CD4-positive, alpha-beta memory T cell (primary cell): Measurements from ENCODE around the gene SLC38A8. TPM values are rescaled to one million over a fixed set of nuclear protein-coding genes. Genes with fewer than 3 reads are reported as not detected.

ENCODE experiments used
- CTCF ChIA-PET: fragments of 350-600 bp; sonication (Branson Sonifier 250); formaldehyde crosslinking; loops from one replicate; lab custom pipeline; 2021; ENCODE audit warnings: inconsistent platforms; ENCODE audit not compliant: partially characterized antibody; lab: Charles Lee
- POLR2A ChIA-PET: fragments of 350-600 bp; sonication (Branson Sonifier 250); formaldehyde crosslinking; loops from one replicate; lab custom pipeline; 2021; ENCODE audit not compliant: partially characterized antibody; lab: Charles Lee
- DNase-seq, 5 donors: peaks; one replicate each; pipeline versions ENCODE4 v3.0.0 to v3.0.0-alpha.2; 2020 to 2022; ENCODE audit warnings: mixed read lengths in 1 of 5
- H3K27ac ChIP-seq: one replicate; pipeline ENCODE4 v1.7.0; 2013; ENCODE audit warnings: low read depth, low read length
- H3K27me3 ChIP-seq: 2 replicates; pipeline ENCODE4 v1.7.0; 2013; ENCODE audit warnings: mild to moderate bottlenecking, low read length, moderate library complexity; ENCODE audit not compliant: insufficient read depth
- H3K36me3 ChIP-seq: 2 replicates; pipeline ENCODE4 v1.7.0; 2013; ENCODE audit warnings: mild to moderate bottlenecking, low read length, moderate library complexity; ENCODE audit not compliant: insufficient read depth
- H3K4me1 ChIP-seq: 2 replicates; pipeline ENCODE4 v1.7.0; 2013; ENCODE audit warnings: mild to moderate bottlenecking, low read length, moderate library complexity; ENCODE audit not compliant: insufficient read depth
- H3K4me3 ChIP-seq, 2 donors: one replicate each; pipeline ENCODE4 v1.7.0; 2013; ENCODE audit warnings: low read length in 2 of 2, mild to moderate bottlenecking in 1 of 2
- H3K9me3 ChIP-seq, 2 donors: one replicate each; pipeline ENCODE4 v1.7.0; 2013; ENCODE audit warnings: low read length in 2 of 2, control low read depth in 1 of 2; ENCODE audit not compliant: control insufficient read depth in 1 of 2
- H3K27ac Mint-ChIP-seq, 7 donors: one replicate each; pipeline ENCODE4 v1.8.0; 2020 to 2021; ENCODE audit warnings: mixed read lengths in 7 of 7, mild to moderate bottlenecking in 6 of 7, inconsistent platforms in 3 of 7, moderate library complexity in 3 of 7
- H3K27me3 Mint-ChIP-seq, 2 donors: one replicate each; pipeline ENCODE4 v1.8.0; 2020 to 2021; ENCODE audit warnings: mixed read lengths in 2 of 2
- H3K36me3 Mint-ChIP-seq, 2 donors: one replicate each; pipeline ENCODE4 v1.8.0; 2020 to 2021; ENCODE audit warnings: mixed read lengths in 2 of 2, inconsistent platforms in 1 of 2, mild to moderate bottlenecking in 1 of 2
- H3K4me1 Mint-ChIP-seq, 4 donors: one replicate each; pipeline ENCODE4 v1.8.0; 2020 to 2021; ENCODE audit warnings: mixed read lengths in 4 of 4, mild to moderate bottlenecking in 1 of 4
- H3K4me3 Mint-ChIP-seq, 8 donors: one replicate each; pipeline ENCODE4 v1.8.0; 2020 to 2021; ENCODE audit warnings: mixed read lengths in 8 of 8, mild to moderate bottlenecking in 7 of 8, moderate library complexity in 6 of 8, inconsistent platforms in 3 of 8
- H3K9me3 Mint-ChIP-seq, 8 donors: one replicate each; pipeline ENCODE4 v1.8.0; 2020 to 2021; ENCODE audit warnings: mixed read lengths in 8 of 8, mild to moderate bottlenecking in 5 of 8, inconsistent platforms in 3 of 8, moderate library complexity in 1 of 8
- intact Hi-C: fragments of 100-400 bp; cut with micrococcal nuclease; formaldehyde crosslinking; loops from one replicate; pipeline ENCODE4 v1.15.1; 2023
- polyA plus RNA-seq, 2 donors: library from polyadenylated mRNA; unstranded; fragments of 300-500 nt; fragmentation: Illumina TruSeq; gene quantifications; one replicate each; pipeline ENCODE4 v1.2.3, GENCODE V29; 2021
- total RNA-seq, 2 experiments: library from RNA; stranded (reverse); gene quantifications; one replicate each; pipeline ENCODE4 v1.2.3, GENCODE V29; 2021

SLC38A8 gene
- total and polyA plus RNA-seq, 4 experiments from 2014 or later: not detected

- no peak overlapping the region for H3K4me3 Mint-ChIP-seq
- H3K4me1 ChIP-seq: no peaks in the 10 kb centered on the region
- no peak overlapping the region for H3K27ac Mint-ChIP-seq
- H3K4me3 ChIP-seq: no peak overlapping the region
- H3K9me3 ChIP-seq: no peaks in the 10 kb centered on the region
- no peak overlapping the region for H3K27ac ChIP-seq
- no peaks in the 10 kb centered on the region for H3K27me3 ChIP-seq
- peaks cover 0 to 8% of the 10 kb centered on the region in 2 donors for H3K36me3 Mint-ChIP-seq
- intact Hi-C loops: no loop called here
- DNase-seq: no peak
- no peaks in the 10 kb centered on the region for H3K36me3 ChIP-seq
- CTCF ChIA-PET: no interaction called here
- no peaks in the 10 kb centered on the region for H3K4me1 Mint-ChIP-seq
- peaks cover 0 to 36% (median 18%) of the 10 kb centered on the region in 8 donors for H3K9me3 Mint-ChIP-seq
- POLR2A ChIA-PET: no interaction called here
- H3K27me3 Mint-ChIP-seq: peaks cover 11 to 17% of the 10 kb centered on the region in 2 donors
These were observed 21.1 kb downstream of the SLC38A8 start for GRCh38 chr16:84021488-84021887.

DNA sequence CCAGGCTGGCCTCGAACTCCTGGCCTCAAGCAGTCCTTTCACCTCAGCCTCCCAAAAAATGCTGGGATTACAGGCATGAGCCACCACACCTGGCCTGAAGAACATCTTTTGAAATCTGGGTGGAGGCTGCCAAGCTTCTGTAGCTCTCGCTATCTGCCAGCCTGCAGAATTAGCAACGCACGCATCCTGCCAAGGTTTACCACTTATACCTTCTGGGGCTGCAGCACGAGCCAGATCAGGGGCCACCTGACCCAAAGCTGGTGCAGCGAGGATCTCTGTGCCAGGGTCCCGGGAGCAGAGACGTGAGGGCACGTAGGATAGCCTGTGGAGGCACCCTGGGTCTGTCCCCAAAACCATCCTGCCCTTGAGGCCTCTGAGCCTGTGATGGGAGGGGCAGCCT, 22.2 kb downstream of the SLC38A8 start:
- H3K27me3 ChIP-seq: no peaks in the 10 kb centered on the region
- peaks cover 11 to 15% of the 10 kb centered on the region in 2 donors for H3K27me3 Mint-ChIP-seq
- H3K36me3 Mint-ChIP-seq: peaks cover 0 to 8% of the 10 kb centered on the region in 2 donors
- H3K4me1 ChIP-seq: no peaks in the 10 kb centered on the region
- intact Hi-C loops: no loop called here
- POLR2A ChIA-PET: no interaction called here
- no peak overlapping the region for H3K4me3 Mint-ChIP-seq
- no peak for DNase-seq
- no peaks in the 10 kb centered on the region for H3K4me1 Mint-ChIP-seq
- no peak overlapping the region for H3K27ac Mint-ChIP-seq
- CTCF ChIA-PET: no interaction called here
- H3K27ac ChIP-seq: no peak overlapping the region
- no peak overlapping the region for H3K4me3 ChIP-seq
- H3K36me3 ChIP-seq: no peaks in the 10 kb centered on the region
- H3K9me3 ChIP-seq: no peaks in the 10 kb centered on the region
- H3K9me3 Mint-ChIP-seq: peaks cover 0 to 36% (median 18%) of the 10 kb centered on the region in 8 donors

GRCh38 chr16:84018710-84019109, 23.9 kb downstream of the SLC38A8 start:
- Mint-ChIP-seq H3K4me3 (no peak overlapping the region), H3K9me3 (peaks cover 0 to 36% (median 18%) of the 10 kb centered on the region in 8 donors), H3K27me3 (peaks cover 11 to 14% of the 10 kb centered on the region in 2 donors), H3K27ac (no peak overlapping the region), H3K4me1 (peaks cover 0 to 14% (median 9%) of the 10 kb centered on the region in 4 donors), H3K36me3 (peaks cover 0 to 8% of the 10 kb centered on the region in 2 donors)
- no peak overlapping the region for H3K4me3 ChIP-seq
- DNase-seq: no peak
- intact Hi-C loops: no loop called here
- CTCF ChIA-PET: no interaction called here
- no peaks in the 10 kb centered on the region for H3K27me3 ChIP-seq
- no peak overlapping the region for H3K27ac ChIP-seq
- POLR2A ChIA-PET: no interaction called here
- no peaks in the 10 kb centered on the region for H3K9me3 ChIP-seq
- no peaks in the 10 kb centered on the region for H3K36me3 ChIP-seq
- peaks cover 5% of the 10 kb centered on the region for H3K4me1 ChIP-seq

DNA sequence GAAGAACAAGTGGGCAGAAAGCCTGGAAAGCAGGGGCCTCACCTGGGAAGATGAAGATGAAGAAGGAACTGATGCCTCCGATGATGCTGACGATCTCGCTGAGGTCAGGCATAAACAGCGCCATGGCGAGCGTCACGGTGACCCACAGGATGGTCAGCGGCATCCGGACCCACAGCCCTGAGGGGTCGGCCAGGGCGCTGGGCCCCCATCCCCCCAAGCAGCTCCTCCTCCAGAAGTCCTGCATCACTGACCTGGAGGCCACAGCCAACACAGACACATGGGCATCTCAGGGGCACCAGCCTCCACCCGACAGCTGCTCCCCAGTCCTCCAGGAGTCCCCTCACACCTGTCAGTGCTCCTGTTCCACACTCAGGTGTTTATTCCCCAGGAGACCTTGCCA, 26.1 kb downstream of the SLC38A8 start:
- H3K9me3 Mint-ChIP-seq: peaks cover 0 to 27% (median 10%) of the 10 kb centered on the region in 8 donors
- Histone ChIP-seq H3K4me1 (peaks cover 5% of the 10 kb centered on the region), H3K9me3 (no peaks in the 10 kb centered on the region), H3K27ac (no peak overlapping the region), H3K27me3 (no peaks in the 10 kb centered on the region), H3K4me3 (no peak overlapping the region), H3K36me3 (no peaks in the 10 kb centered on the region)
- no peak for DNase-seq
- H3K36me3 Mint-ChIP-seq: peaks cover 0 to 6% of the 10 kb centered on the region in 2 donors
- intact Hi-C loops: no loop called here
- ChIA-PET CTCF (no interaction called here), POLR2A (no interaction called here)
- peaks cover 0 to 14% (median 9%) of the 10 kb centered on the region in 4 donors for H3K4me1 Mint-ChIP-seq
- H3K27me3 Mint-ChIP-seq: peaks cover 11 to 12% of the 10 kb centered on the region in 2 donors
- no peak overlapping the region for H3K27ac Mint-ChIP-seq
- H3K4me3 Mint-ChIP-seq: no peak overlapping the region

DNA sequence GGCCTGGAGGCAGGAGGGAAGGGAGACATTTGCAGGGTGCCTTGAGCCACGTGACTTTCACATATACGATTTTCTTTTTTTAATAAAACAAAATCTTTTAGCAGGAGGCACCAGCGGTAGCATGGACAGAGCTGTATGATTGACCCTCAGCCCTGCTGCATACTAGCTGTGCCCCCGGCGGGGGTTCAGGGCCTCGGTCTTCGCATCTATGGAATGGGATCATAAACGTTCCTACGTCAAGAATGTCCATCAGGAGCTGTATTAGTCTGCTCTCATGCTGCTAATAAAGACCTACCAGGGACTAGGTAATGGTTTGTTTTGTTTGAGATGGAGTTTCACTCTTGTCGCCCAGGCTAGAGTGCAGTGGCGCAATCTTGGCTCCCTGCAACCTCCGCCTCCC, 27.2 kb downstream of the SLC38A8 start:
- H3K4me3 Mint-ChIP-seq: no peak overlapping the region
- CTCF ChIA-PET: no interaction called here
- intact Hi-C loops: no loop called here
- no peak overlapping the region for H3K27ac Mint-ChIP-seq
- H3K27ac ChIP-seq: no peak overlapping the region
- DNase-seq: no peak
- peaks cover 0 to 18% (median 3%) of the 10 kb centered on the region in 8 donors for H3K9me3 Mint-ChIP-seq
- H3K27me3 Mint-ChIP-seq: peaks cover 11% of the 10 kb centered on the region in 2 donors
- H3K27me3 ChIP-seq: no peaks in the 10 kb centered on the region
- POLR2A ChIA-PET: no interaction called here
- H3K4me3 ChIP-seq: no peak overlapping the region
- no peaks in the 10 kb centered on the region for H3K36me3 Mint-ChIP-seq
- H3K36me3 ChIP-seq: no peaks in the 10 kb centered on the region
- H3K4me1 ChIP-seq: peaks cover 5% of the 10 kb centered on the region
- no peaks in the 10 kb centered on the region for H3K9me3 ChIP-seq
- H3K4me1 Mint-ChIP-seq: peaks cover 0 to 14% (median 9%) of the 10 kb centered on the region in 4 donors

DNA sequence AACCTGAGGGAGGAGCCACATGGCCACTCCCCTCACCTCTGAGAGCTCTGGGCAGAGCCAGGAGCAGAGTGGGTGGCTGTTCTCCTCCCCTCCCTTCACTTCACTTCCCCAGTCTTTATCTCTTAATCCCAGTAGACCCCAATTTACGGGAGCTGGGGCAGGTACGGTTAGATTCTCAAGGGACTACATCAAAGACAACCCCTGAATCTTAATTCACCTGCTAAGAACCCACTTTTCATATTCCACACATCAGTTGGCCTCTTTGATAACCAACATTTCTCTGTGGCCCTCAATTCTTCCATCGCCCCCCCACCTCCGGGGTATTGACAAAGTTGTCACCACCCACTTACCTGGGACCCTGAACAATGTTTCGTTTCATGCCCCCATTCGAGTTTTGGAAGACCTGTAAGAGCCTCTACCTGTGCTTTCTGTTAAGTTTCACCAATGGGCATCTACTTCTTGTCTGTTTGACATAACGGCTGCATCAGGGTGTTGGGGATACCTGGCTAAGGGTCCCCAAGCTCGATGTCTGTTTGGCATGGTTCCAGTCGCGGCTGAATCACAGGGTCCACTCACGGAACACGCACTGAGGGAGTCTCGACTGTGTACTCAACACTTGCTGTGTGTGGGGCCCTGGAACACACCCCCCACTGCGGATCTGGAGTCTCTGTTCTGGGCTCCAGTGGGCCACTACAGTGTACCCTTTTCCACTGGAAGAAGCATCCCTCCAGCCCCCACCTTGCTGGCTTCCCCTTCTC, 27.8 kb downstream of the SLC38A8 start:
- intact Hi-C loops: no loop called here
- Mint-ChIP-seq H3K4me3 (peak overlapping the region in 3 of 8 donors; percentile 19 to 46 (median 36)), H3K27ac (peak overlapping the region in 1 of 7 donors; percentile 13), H3K4me1 (peaks cover 0 to 14% (median 9%) of the 10 kb centered on the region in 4 donors), H3K36me3 (no peaks in the 10 kb centered on the region), H3K9me3 (peaks cover 0 to 12% (median 3%) of the 10 kb centered on the region in 8 donors), H3K27me3 (peaks cover 9 to 11% of the 10 kb centered on the region in 2 donors)
- DNase-seq: no peak
- Histone ChIP-seq H3K36me3 (no peaks in the 10 kb centered on the region), H3K27ac (no peak overlapping the region), H3K4me1 (peaks cover 5% of the 10 kb centered on the region), H3K9me3 (no peaks in the 10 kb centered on the region), H3K4me3 (no peak overlapping the region), H3K27me3 (no peaks in the 10 kb centered on the region)
- CTCF ChIA-PET: no interaction called here
- POLR2A ChIA-PET: no interaction called here

DNA sequence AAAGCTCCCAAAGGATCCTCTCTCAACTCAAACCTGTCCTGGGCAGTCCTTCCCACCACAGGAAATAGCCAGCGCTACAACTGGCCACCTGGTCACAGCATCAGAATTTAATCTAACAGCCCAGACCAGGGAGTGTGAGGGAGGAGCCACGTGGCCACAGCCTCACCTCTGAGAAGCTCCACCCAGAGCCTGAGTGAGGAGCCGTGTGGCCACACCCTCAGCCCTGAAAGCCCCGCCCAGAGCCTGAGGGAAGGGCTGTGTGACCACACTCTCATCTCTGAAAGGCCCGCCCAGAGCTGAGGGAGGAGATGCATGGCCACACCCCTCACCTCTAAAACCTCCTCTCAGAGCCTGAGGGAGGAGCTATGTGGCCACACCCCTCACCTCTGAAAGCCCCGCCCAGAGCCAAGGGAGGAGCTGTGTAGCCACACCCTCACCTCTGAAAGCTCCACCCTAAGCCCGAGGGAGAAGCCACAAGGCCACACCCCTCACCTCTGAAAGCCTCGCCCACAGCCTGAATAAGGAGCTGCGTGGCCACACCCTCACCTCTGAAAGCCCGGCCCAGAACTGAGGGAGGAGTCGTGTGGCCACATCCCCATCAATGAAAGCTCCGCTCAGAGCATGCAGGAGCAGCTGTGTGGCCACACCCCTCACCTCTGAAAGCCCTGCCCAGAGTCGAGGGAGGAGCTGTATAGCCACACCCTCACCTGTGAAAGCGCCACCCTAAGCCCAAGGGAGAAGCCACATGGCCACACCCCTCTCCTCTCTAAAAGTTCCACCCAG, 28.6 kb downstream of the SLC38A8 start:
- peak; percentile 32 to 77 (median 52) for DNase-seq
- Mint-ChIP-seq H3K9me3 (peaks cover 0 to 6% (median 0%) of the 10 kb centered on the region in 8 donors), H3K27ac (peak overlapping the region in 1 of 7 donors; percentile 58), H3K27me3 (peaks cover 5 to 8% of the 10 kb centered on the region in 2 donors), H3K36me3 (no peaks in the 10 kb centered on the region), H3K4me1 (peaks cover 0 to 14% (median 9%) of the 10 kb centered on the region in 4 donors), H3K4me3 (peak overlapping the region in 3 of 8 donors; percentile 36 to 46 (median 46))
- H3K4me1 ChIP-seq: peaks cover 5% of the 10 kb centered on the region
- H3K36me3 ChIP-seq: no peaks in the 10 kb centered on the region
- POLR2A ChIA-PET: no interaction called here
- intact Hi-C loops: no loop called here
- CTCF ChIA-PET: no interaction called here
- no peaks in the 10 kb centered on the region for H3K27me3 ChIP-seq
- no peak overlapping the region for H3K4me3 ChIP-seq
- H3K9me3 ChIP-seq: no peaks in the 10 kb centered on the region
- no peak overlapping the region for H3K27ac ChIP-seq
